OCI-LY1 (cell line): Measurements from ENCODE around the gene NKRF.
A peak's percentile ranks its signal among the peaks of the same experiment; 100 is the strongest.

ENCODE experiments used
- H2AFZ ChIP-seq: fragments of 200-600 bp; sonication (generic), shearing (Covaris generic); 2 replicates; pipeline ENCODE4 v1.6.0; 2014; ENCODE audit warnings: antibody characterized with exemption, mild to moderate bottlenecking, low read length
- H3F3A ChIP-seq: fragments of 200-600 bp; sonication (generic), shearing (Covaris generic); 2 replicates; pipeline ENCODE4 v1.6.0; 2014; ENCODE audit warnings: mild to moderate bottlenecking, antibody characterized with exemption, low read length, moderate library complexity; ENCODE audit not compliant: insufficient read depth
- H3K27ac ChIP-seq: fragments of 200-600 bp; sonication (generic); 2 replicates; pipeline ENCODE4 v1.5.1; 2014; ENCODE audit warnings: low read length, mixed run types, mild to moderate bottlenecking, low read depth; ENCODE audit not compliant: poor library complexity, severe bottlenecking
- H3K27me3 ChIP-seq: fragments of 200-600 bp; sonication (generic); 2 replicates; pipeline ENCODE4 v1.6.0; 2014; ENCODE audit warnings: antibody characterized with exemption, mild to moderate bottlenecking, low read length, moderate library complexity; ENCODE audit not compliant: insufficient read depth
- H3K36me3 ChIP-seq: fragments of 200-600 bp; sonication (generic); 2 replicates; pipeline ENCODE4 v1.6.1; 2014; ENCODE audit warnings: mild to moderate bottlenecking, antibody characterized with exemption, low read length, moderate library complexity, mixed read lengths; ENCODE audit not compliant: insufficient read depth
- H3K4me1 ChIP-seq: fragments of 200-600 bp; sonication (generic); 2 replicates; pipeline ENCODE4 v1.5.1; 2014; ENCODE audit warnings: mild to moderate bottlenecking, low read length, moderate library complexity; ENCODE audit not compliant: insufficient read depth, severe bottlenecking
- H3K4me2 ChIP-seq: fragments of 200-600 bp; sonication (generic), shearing (Covaris generic); 2 replicates; pipeline ENCODE4 v1.6.1; 2014; ENCODE audit warnings: low read length
- H3K4me3 ChIP-seq: fragments of 200-600 bp; sonication (generic); 2 replicates; pipeline ENCODE4 v1.5.1; 2014; ENCODE audit warnings: low read length, low read depth, mild to moderate bottlenecking, mixed read lengths; ENCODE audit not compliant: poor library complexity, severe bottlenecking
- H3K79me2 ChIP-seq: fragments of 200-600 bp; shearing (Covaris generic); 2 replicates; pipeline ENCODE4 v1.6.1; 2016; ENCODE audit warnings: mixed run types, low read length, mixed read lengths; ENCODE audit not compliant: insufficient read depth
- H3K9ac ChIP-seq: fragments of 200-600 bp; sonication (generic), shearing (Covaris generic); 2 replicates; pipeline ENCODE4 v1.6.1; 2014; ENCODE audit warnings: mild to moderate bottlenecking, low read length, mixed read lengths
- H3K9me2 ChIP-seq: fragments of 200-600 bp; sonication (generic), shearing (Covaris generic); 2 replicates; pipeline ENCODE4 v1.6.1; 2014; ENCODE audit warnings: low read depth, mild to moderate bottlenecking, low read length, mixed read lengths
- H3K9me3 ChIP-seq: fragments of 200-600 bp; shearing (Covaris generic); 2 replicates; pipeline ENCODE4 v1.6.1; 2014; ENCODE audit warnings: low read length, mixed read lengths
- H4K20me1 ChIP-seq: fragments of 200-600 bp; sonication (generic), shearing (Covaris generic); 2 replicates; pipeline ENCODE4 v1.6.0; 2016; ENCODE audit warnings: mild to moderate bottlenecking, low read length; ENCODE audit not compliant: insufficient read depth
- CTCF ChIP-seq: fragments of 200-600 bp; sonication (generic), shearing (Covaris generic); IDR thresholded peaks from 2 replicates; pipeline ENCODE4 v1.5.1; 2017; ENCODE audit warnings: mild to moderate bottlenecking, antibody characterized with exemption, low read length, moderate library complexity, mixed read lengths
- EZH2 ChIP-seq: fragments of 200-600 bp; sonication (generic), shearing (Covaris generic); IDR thresholded peaks from 2 replicates; pipeline ENCODE4 v1.8.0; 2017; ENCODE audit warnings: borderline replicate concordance, mixed run types, mild to moderate bottlenecking, antibody characterized with exemption, low read length, moderate library complexity, mixed read lengths

NKRF gene

GRCh38 chrX:119549327-119550016, 56.8 kb downstream of the NKRF start:
- peak overlapping the region; percentile 19 for H3K4me3 ChIP-seq
- no peak for TF ChIP-seq CTCF
- TF ChIP-seq EZH2 = no peak
- H3K36me3 ChIP-seq = peaks cover 19% of the 10 kb centered on the region
- no peaks in the 10 kb centered on the region for H3K9me2 ChIP-seq
- H3K9ac ChIP-seq = no peak overlapping the region
- no peak overlapping the region for H2AFZ ChIP-seq
- H3K4me1 ChIP-seq = peaks cover 12% of the 10 kb centered on the region
- no peaks in the 10 kb centered on the region; the same call in 1 of the 2 replicates for H3K79me2 ChIP-seq
- peak overlapping the region; percentile 43; the same call in 1 of the 2 replicates for H3K4me2 ChIP-seq
- no peaks in the 10 kb centered on the region for H3F3A ChIP-seq
- H3K27ac ChIP-seq = no peak overlapping the region
- H4K20me1 ChIP-seq = no peaks in the 10 kb centered on the region
- no peaks in the 10 kb centered on the region for H3K27me3 ChIP-seq
- no peaks in the 10 kb centered on the region for H3K9me3 ChIP-seq

DNA sequence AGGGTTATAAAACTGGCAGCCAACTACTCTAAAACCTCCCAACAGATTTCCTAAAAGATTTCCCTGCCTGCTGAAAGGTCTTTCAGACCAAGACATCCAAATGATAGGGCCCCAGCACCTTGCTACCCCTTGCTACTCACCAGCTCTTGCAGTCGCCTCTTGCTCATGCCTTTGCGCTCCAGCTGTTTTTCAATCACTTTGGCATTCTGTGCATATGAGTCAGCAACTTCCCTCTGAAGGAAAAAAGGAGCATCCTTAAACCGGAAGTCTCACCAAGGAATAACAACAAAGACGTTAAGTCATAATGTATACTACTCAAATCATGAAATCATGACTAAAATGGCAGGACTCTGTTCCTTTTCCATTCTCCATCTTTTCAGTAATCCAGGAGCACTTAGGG, 65.0 kb downstream of the NKRF start:
- Histone ChIP-seq H4K20me1 (no peaks in the 10 kb centered on the region), H3K9me3 (no peaks in the 10 kb centered on the region), H3K36me3 (peaks cover 18% of the 10 kb centered on the region; the same call in 1 of the 2 replicates), H3K79me2 (no peaks in the 10 kb centered on the region), H3K9me2 (no peaks in the 10 kb centered on the region), H3K27ac (no peak overlapping the region), H3K27me3 (no peaks in the 10 kb centered on the region), H3K4me3 (no peak overlapping the region), H3K9ac (no peak overlapping the region), H3F3A (no peaks in the 10 kb centered on the region), H3K4me1 (no peaks in the 10 kb centered on the region), H3K4me2 (no peak overlapping the region), H2AFZ (no peak overlapping the region)
- TF ChIP-seq CTCF (no peak), EZH2 (no peak)

DNA sequence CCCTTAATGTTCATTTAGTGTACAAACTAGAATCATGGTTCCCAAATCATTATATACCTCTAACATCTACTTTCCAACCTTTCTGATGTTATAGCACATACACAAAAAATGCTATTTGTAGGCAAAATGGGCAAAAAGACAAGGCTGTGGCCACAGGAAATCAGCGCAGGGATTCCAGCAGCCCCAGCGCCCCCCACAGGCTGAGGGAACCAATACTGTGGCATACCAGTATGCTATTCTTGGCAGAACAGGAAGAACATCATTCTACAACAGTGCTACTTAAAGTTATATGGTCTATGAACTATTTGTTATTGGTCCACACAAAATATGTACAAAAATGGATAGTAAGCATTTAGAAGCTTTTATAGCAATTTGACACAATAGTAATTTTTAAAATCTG, 66.4 kb downstream of the NKRF start:
- Histone ChIP-seq H3K9me2 (no peaks in the 10 kb centered on the region), H3K27me3 (no peaks in the 10 kb centered on the region), H2AFZ (no peak overlapping the region), H3K27ac (no peak overlapping the region), H3K9ac (no peak overlapping the region), H3K4me3 (no peak overlapping the region), H3F3A (no peaks in the 10 kb centered on the region), H3K36me3 (peaks cover 22% of the 10 kb centered on the region), H3K79me2 (no peaks in the 10 kb centered on the region), H3K4me2 (no peak overlapping the region), H4K20me1 (no peaks in the 10 kb centered on the region), H3K4me1 (no peaks in the 10 kb centered on the region), H3K9me3 (no peaks in the 10 kb centered on the region)
- TF ChIP-seq CTCF (peak; percentile 30; the same call in 1 of the 2 replicates), EZH2 (no peak)
